Peyer's patch (tissue), 4 donors: ENCODE results near the gene SCD.

Experiments used
- POLR2A ChIP-seq, 2 donors: fragments of 450-650 bp; IDR thresholded peaks; one replicate each; pipeline ENCODE4 v1.5.1; 2017; ENCODE audit warnings: antibody characterized with exemption in 2 of 2, mild to moderate bottlenecking in 2 of 2, moderate library complexity in 2 of 2
- TF ChIP-seq, protein P1 (sequence below), 6 experiments: fragments of 450-650 bp in 4 of 6; fragments of 200-600 bp in 2 of 6; sonication (generic) in 1 of 6; IDR thresholded peaks; one replicate each; pipeline ENCODE4 v1.5.1; 2017 to 2019; ENCODE audit warnings: antibody characterized with exemption in 6 of 6, mild to moderate bottlenecking in 3 of 6, moderate library complexity in 1 of 6

DNA sequence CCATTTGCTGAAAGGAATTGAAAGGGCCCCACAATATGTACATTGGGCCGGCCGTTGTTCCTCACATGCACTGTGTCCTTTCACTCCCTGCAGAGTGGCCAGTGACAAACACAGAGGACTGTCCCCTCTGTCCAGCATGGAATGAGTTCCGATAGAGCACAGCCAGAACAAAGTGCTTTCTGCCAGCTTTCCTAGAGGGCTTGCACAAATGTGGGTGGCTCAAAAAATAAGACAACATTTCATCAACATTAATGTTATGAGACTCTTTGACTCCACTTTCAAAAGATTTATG, 19.4 kb upstream of the SCD start:
- TF ChIP-seq, protein P1, sequence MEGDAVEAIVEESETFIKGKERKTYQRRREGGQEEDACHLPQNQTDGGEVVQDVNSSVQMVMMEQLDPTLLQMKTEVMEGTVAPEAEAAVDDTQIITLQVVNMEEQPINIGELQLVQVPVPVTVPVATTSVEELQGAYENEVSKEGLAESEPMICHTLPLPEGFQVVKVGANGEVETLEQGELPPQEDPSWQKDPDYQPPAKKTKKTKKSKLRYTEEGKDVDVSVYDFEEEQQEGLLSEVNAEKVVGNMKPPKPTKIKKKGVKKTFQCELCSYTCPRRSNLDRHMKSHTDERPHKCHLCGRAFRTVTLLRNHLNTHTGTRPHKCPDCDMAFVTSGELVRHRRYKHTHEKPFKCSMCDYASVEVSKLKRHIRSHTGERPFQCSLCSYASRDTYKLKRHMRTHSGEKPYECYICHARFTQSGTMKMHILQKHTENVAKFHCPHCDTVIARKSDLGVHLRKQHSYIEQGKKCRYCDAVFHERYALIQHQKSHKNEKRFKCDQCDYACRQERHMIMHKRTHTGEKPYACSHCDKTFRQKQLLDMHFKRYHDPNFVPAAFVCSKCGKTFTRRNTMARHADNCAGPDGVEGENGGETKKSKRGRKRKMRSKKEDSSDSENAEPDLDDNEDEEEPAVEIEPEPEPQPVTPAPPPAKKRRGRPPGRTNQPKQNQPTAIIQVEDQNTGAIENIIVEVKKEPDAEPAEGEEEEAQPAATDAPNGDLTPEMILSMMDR (IDR thresholded peaks at IDR 0.05) = no peak
- no peak for TF ChIP-seq POLR2A (IDR thresholded peaks at IDR 0.05)
